22Rv1 (cell line): ENCODE data around the gene RIT1.

Source experiments
- H3K27ac ChIP-seq: fragments of 450-650 bp; 2 replicates; pipeline ENCODE4 v1.5.1; 2017
- CTCF ChIP-seq: fragments of 450-650 bp; IDR thresholded peaks from 2 replicates; pipeline ENCODE4 v1.5.1; 2017; ENCODE audit warnings: mild to moderate bottlenecking
- ZFX ChIP-seq: fragments of 450-650 bp; IDR thresholded peaks from 2 replicates; pipeline ENCODE4 v1.6.1; 2017; ENCODE audit warnings: antibody characterized with exemption, borderline replicate concordance

The RIT1 gene

GRCh38 chr1:155880251-155880650 is 30.9 kb downstream of the RIT1 start:
- H3K27ac ChIP-seq: no peak overlapping the region
- TF ChIP-seq CTCF (no peak), ZFX (no peak)

- no peak overlapping the region for H3K27ac ChIP-seq
- no peak for TF ChIP-seq ZFX
These were observed 33.2 kb downstream of the RIT1 start for GRCh38 chr1:155877945-155878344.

GRCh38 chr1:155873860-155874259 is 37.3 kb downstream of the RIT1 start:
- no peak overlapping the region for H3K27ac ChIP-seq
- TF ChIP-seq CTCF (no peak), ZFX (no peak)

GRCh38 chr1:155872527-155872926 is 38.6 kb downstream of the RIT1 start:
- H3K27ac ChIP-seq: no peak overlapping the region
- TF ChIP-seq CTCF (no peak), ZFX (no peak)

- TF ChIP-seq CTCF (no peak), ZFX (no peak)
- H3K27ac ChIP-seq: no peak overlapping the region
These were observed 39.8 kb downstream of the RIT1 start for GRCh38 chr1:155871390-155871789.

GRCh38 chr1:155867766-155868165 is 43.4 kb downstream of the RIT1 start:
- no peak overlapping the region for H3K27ac ChIP-seq
- no peak for TF ChIP-seq ZFX
- TF ChIP-seq CTCF: no peak

- TF ChIP-seq ZFX: no peak
- no peak for TF ChIP-seq CTCF
- H3K27ac ChIP-seq: no peak overlapping the region
These were observed 46.8 kb downstream of the RIT1 start for GRCh38 chr1:155864393-155864792.

- H3K27ac ChIP-seq: no peak overlapping the region
- TF ChIP-seq ZFX (no peak), CTCF (no peak)
These were observed 49.3 kb downstream of the RIT1 start for GRCh38 chr1:155861896-155862295.
